ENCODE results near the gene GPR32.

The GPR32 gene

GRCh38 chr19:50724522-50725217, 45.6 kb upstream of the GPR32 start:
- DNase-seq (ENCODE audit: low spot score) = peak; percentile 100
- TF ChIP-seq, protein P1, sequence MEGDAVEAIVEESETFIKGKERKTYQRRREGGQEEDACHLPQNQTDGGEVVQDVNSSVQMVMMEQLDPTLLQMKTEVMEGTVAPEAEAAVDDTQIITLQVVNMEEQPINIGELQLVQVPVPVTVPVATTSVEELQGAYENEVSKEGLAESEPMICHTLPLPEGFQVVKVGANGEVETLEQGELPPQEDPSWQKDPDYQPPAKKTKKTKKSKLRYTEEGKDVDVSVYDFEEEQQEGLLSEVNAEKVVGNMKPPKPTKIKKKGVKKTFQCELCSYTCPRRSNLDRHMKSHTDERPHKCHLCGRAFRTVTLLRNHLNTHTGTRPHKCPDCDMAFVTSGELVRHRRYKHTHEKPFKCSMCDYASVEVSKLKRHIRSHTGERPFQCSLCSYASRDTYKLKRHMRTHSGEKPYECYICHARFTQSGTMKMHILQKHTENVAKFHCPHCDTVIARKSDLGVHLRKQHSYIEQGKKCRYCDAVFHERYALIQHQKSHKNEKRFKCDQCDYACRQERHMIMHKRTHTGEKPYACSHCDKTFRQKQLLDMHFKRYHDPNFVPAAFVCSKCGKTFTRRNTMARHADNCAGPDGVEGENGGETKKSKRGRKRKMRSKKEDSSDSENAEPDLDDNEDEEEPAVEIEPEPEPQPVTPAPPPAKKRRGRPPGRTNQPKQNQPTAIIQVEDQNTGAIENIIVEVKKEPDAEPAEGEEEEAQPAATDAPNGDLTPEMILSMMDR (IDR thresholded peaks at IDR 0.05; ENCODE audit: extremely low read depth, insufficient read depth, missing control alignments) = peak; percentile 56
- in situ Hi-C loops (cut with MboI; ENCODE audit: low pct_unique_long_range_greater_than_20kb, low sequenced_read_pairs, unreplicated experiment) = no loop called here

DNA sequence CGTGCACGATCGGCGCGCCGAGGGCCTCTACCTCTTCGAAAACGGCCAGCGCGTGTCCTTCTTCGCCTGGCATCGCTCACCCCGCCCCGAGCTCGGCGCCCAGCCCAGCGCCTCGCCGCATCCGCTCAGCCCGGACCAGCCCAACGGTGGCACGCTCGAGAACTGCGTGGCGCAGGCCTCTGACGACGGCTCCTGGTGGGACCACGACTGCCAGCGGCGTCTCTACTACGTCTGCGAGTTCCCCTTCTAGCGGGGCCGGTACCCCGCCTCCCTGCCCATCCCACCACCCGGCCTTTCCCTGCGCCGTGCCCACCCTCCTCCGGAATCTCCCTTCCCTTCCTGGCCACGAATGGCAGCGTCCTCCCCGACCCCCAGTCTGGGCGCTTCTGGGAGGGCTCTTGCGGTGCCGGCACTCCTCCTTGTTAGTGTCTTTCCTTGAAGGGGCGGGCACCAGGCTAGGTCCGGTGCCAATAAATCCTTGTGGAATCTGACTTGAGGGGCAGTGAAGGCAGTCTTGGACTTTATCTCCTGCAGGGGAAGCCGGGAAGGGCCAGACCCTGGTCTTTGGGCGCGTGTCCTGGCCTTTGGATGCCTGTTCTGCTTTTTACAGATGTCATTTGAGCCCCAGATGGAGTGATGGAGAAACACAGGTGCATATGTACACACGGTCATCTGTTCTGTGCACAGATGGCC, 44.9 kb upstream of the GPR32 start:
- in situ Hi-C loops (cut with MboI; ENCODE audit: low pct_unique_long_range_greater_than_20kb, low sequenced_read_pairs, unreplicated experiment) = no loop called here
- TF ChIP-seq, protein P1 (IDR thresholded peaks at IDR 0.05; ENCODE audit: extremely low read depth, insufficient read depth, missing control alignments) = no peak
- DNase-seq (ENCODE audit: low spot score) = peak; percentile 19

DNA sequence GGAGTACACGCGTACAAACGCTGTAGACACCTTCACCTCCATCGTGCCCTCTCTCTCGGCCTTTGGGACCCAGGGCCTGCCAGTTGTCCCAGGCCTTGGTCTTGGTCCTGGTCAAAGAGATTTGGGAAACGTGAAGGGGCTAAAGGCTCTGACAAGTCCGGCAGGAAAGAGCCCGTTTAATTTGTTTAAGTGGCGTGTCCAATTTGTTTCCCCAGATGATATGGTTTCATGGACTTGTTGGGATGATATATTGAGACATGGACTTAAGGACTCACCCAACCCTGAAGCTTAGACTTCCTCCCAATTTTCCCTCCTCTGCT, 44.4 kb upstream of the GPR32 start:
- TF ChIP-seq, protein P1 (IDR thresholded peaks at IDR 0.05; ENCODE audit: extremely low read depth, insufficient read depth, missing control alignments) = no peak
- no peak for DNase-seq (ENCODE audit: low spot score)
- in situ Hi-C loops (cut with MboI; ENCODE audit: low pct_unique_long_range_greater_than_20kb, low sequenced_read_pairs, unreplicated experiment) = no loop called here

- in situ Hi-C loops (cut with MboI; ENCODE audit: low pct_unique_long_range_greater_than_20kb, low sequenced_read_pairs, unreplicated experiment) = no loop called here
- DNase-seq (ENCODE audit: low spot score) = peak; percentile 69
- TF ChIP-seq, protein P1 (IDR thresholded peaks at IDR 0.05; ENCODE audit: extremely low read depth, insufficient read depth, missing control alignments) = no peak
Measured at GRCh38 chr19:50728084-50728737, 42.1 kb upstream of the GPR32 start.

DNA sequence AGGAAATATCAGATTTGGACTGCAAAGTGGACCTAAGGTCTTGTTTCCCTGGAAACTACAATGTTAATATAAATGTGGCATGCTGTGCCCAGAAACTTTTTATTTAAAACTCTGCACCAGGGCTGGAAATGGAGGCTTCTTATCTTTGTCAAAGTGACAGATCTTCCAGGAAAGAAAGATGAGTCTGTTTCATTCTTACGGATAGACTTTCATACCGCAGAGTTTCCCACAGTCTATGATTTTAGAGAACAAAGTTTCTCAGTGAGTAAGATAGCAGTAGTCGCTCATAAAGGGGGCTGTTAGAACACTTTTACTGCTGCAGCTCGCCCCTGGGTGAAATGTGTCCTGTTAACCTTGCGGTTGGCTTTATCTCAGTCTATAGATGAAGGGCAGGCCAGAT, 40.4 kb upstream of the GPR32 start:
- in situ Hi-C loops (cut with MboI; ENCODE audit: low pct_unique_long_range_greater_than_20kb, low sequenced_read_pairs, unreplicated experiment) = no loop called here
- TF ChIP-seq, protein P1 (IDR thresholded peaks at IDR 0.05; ENCODE audit: extremely low read depth, insufficient read depth, missing control alignments) = no peak
- DNase-seq (ENCODE audit: low spot score) = no peak

DNA sequence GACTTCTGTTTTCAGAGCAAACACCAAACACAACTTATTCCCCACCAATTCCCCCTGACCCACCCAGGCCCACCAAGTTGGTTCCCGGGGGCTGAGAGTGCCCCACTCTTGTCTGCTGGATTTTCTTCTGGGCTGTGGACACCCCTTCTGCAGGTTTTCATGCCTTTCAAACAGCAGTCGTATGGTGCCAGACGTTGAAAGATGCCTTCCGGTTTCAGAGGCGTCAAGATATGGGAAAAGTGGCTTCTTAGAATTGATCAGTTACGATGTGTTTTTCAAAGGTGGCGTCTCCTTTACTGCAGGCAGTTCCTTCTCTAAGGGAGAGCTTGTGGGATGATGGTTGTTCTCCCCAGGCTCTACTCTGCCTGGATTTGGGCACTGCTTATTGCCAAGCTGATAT, 34.4 kb upstream of the GPR32 start:
- in situ Hi-C loops (cut with MboI; ENCODE audit: low pct_unique_long_range_greater_than_20kb, low sequenced_read_pairs, unreplicated experiment) = no loop called here
- TF ChIP-seq, protein P1 (IDR thresholded peaks at IDR 0.05; ENCODE audit: extremely low read depth, insufficient read depth, missing control alignments) = no peak
- DNase-seq (ENCODE audit: low spot score) = no peak
